MM.1S (cell line): ENCODE results near the gene GDF2.

Experiments used
- DNase-seq: peaks from one replicate; pipeline ENCODE4 v3.0.0-alpha.2; 2015
- H2AFZ ChIP-seq: fragments of 300-600 bp; sonication (generic); 2 replicates; pipeline ENCODE4 v1.6.0; 2016; ENCODE audit warnings: antibody characterized with exemption, low read length
- H3F3A ChIP-seq: fragments of 300-600 bp; sonication (generic); 2 replicates; pipeline ENCODE4 v1.6.1; 2016; ENCODE audit warnings: mild to moderate bottlenecking, antibody characterized with exemption, low read length, moderate library complexity, mixed read lengths; ENCODE audit not compliant: insufficient read depth
- H3K27ac ChIP-seq: fragments of 300-600 bp; sonication (generic); 2 replicates; pipeline ENCODE4 v1.5.1; 2016; ENCODE audit warnings: mild to moderate bottlenecking, low read length
- H3K27me3 ChIP-seq: fragments of 300-600 bp; sonication (generic); replicated peaks from 2 replicates; pipeline ENCODE4 v1.6.0; 2016; ENCODE audit warnings: low read length; ENCODE audit not compliant: insufficient read depth
- H3K36me3 ChIP-seq: fragments of 300-600 bp; sonication (generic); replicated peaks from 2 replicates; pipeline ENCODE4 v1.6.1; 2016; ENCODE audit warnings: mild to moderate bottlenecking, low read length, mixed read lengths; ENCODE audit not compliant: insufficient read depth
- H3K4me1 ChIP-seq: fragments of 300-600 bp; sonication (generic); 2 replicates; pipeline ENCODE4 v1.6.1; 2016; ENCODE audit warnings: low read length, mixed read lengths
- H3K4me2 ChIP-seq: fragments of 300-600 bp; sonication (generic); 2 replicates; pipeline ENCODE4 v1.6.0; 2016; ENCODE audit warnings: low read depth, low read length
- H3K4me3 ChIP-seq: fragments of 300-600 bp; sonication (generic); 2 replicates; pipeline ENCODE4 v1.5.1; 2016; ENCODE audit warnings: low read length, mixed read lengths
- H3K79me2 ChIP-seq: fragments of 300-600 bp; sonication (generic); 2 replicates; pipeline ENCODE4 v1.6.1; 2016; ENCODE audit warnings: mixed run types, low read length, mixed read lengths
- H3K9ac ChIP-seq: fragments of 300-600 bp; sonication (generic); 2 replicates; pipeline ENCODE4 v1.6.1; 2016; ENCODE audit warnings: low read length, mixed read lengths
- H3K9me2 ChIP-seq: fragments of 300-600 bp; sonication (generic); replicated peaks from 2 replicates; pipeline ENCODE4 v1.6.1; 2016; ENCODE audit warnings: mild to moderate bottlenecking, low read length, mixed read lengths; ENCODE audit not compliant: insufficient read depth
- H3K9me3 ChIP-seq: fragments of 300-600 bp; sonication (generic); replicated peaks from 2 replicates; pipeline ENCODE4 v1.6.1; 2016; ENCODE audit warnings: mild to moderate bottlenecking, low read length, mixed read lengths; ENCODE audit not compliant: insufficient read depth
- H4K20me1 ChIP-seq: fragments of 300-600 bp; sonication (generic); 2 replicates; pipeline ENCODE4 v1.6.1; 2016; ENCODE audit warnings: mild to moderate bottlenecking, low read length, moderate library complexity, mixed read lengths; ENCODE audit not compliant: insufficient read depth
- CTCF ChIP-seq: fragments of 300-600 bp; sonication (generic); IDR thresholded peaks from 2 replicates; pipeline ENCODE4 v1.5.1; 2016; ENCODE audit warnings: antibody characterized with exemption, low read length, mixed read lengths
- EZH2 ChIP-seq: fragments of 300-600 bp; sonication (generic); optimal IDR thresholded peaks from 2 replicates; pipeline ENCODE3; 2017; ENCODE audit warnings: low read depth, mild to moderate bottlenecking, antibody characterized with exemption, low read length, mixed read lengths
- EZH2phosphoT487 ChIP-seq: fragments of 300-600 bp; sonication (generic); IDR thresholded peaks from 2 replicates; pipeline ENCODE4 v1.6.1; 2018; ENCODE audit warnings: antibody characterized with exemption, low read length

The GDF2 gene

GRCh38 chr10:47288916-47289495 is 33.2 kb upstream of the GDF2 start:
- Histone ChIP-seq H3K36me3 (no peaks in the 10 kb centered on the region), H3K4me2 (no peak overlapping the region), H3K4me1 (no peaks in the 10 kb centered on the region), H3K9me3 (no peaks in the 10 kb centered on the region), H2AFZ (no peak overlapping the region), H3K4me3 (no peak overlapping the region), H4K20me1 (no peaks in the 10 kb centered on the region), H3K79me2 (no peaks in the 10 kb centered on the region), H3K9me2 (no peaks in the 10 kb centered on the region), H3F3A (no peaks in the 10 kb centered on the region), H3K27ac (no peak overlapping the region), H3K27me3 (no peaks in the 10 kb centered on the region), H3K9ac (no peak overlapping the region)
- no peak for TF ChIP-seq EZH2
- TF ChIP-seq CTCF, result no peak
- no peak for TF ChIP-seq EZH2phosphoT487
- DNase-seq, result no peak

GRCh38 chr10:47289921-47290320 is 32.3 kb upstream of the GDF2 start:
- Histone ChIP-seq H3K79me2 (no peaks in the 10 kb centered on the region), H3K9ac (no peak overlapping the region), H3K4me3 (no peak overlapping the region), H3K9me3 (no peaks in the 10 kb centered on the region), H3K4me1 (no peaks in the 10 kb centered on the region), H3K27me3 (no peaks in the 10 kb centered on the region), H3K36me3 (no peaks in the 10 kb centered on the region), H3K9me2 (no peaks in the 10 kb centered on the region), H2AFZ (no peak overlapping the region), H3K4me2 (no peak overlapping the region), H4K20me1 (no peaks in the 10 kb centered on the region), H3K27ac (no peak overlapping the region), H3F3A (no peaks in the 10 kb centered on the region)
- TF ChIP-seq CTCF (no peak), EZH2phosphoT487 (no peak), EZH2 (no peak)
- no peak for DNase-seq

- H3F3A ChIP-seq, result no peaks in the 10 kb centered on the region
Observed at GRCh38 chr10:47290338-47290737, 31.9 kb upstream of the GDF2 start.

More at GRCh38 chr10:47290338-47290737, 31.9 kb upstream of the GDF2 start:
- H3K27ac ChIP-seq, result no peak overlapping the region
- no peak for DNase-seq
- H3K4me2 ChIP-seq, result no peak overlapping the region
- H3K9ac ChIP-seq, result no peak overlapping the region
- TF ChIP-seq EZH2 (no peak), EZH2phosphoT487 (no peak), CTCF (no peak)
- no peaks in the 10 kb centered on the region for H4K20me1 ChIP-seq
- no peaks in the 10 kb centered on the region for H3K9me3 ChIP-seq
- H3K9me2 ChIP-seq, result no peaks in the 10 kb centered on the region
- no peaks in the 10 kb centered on the region for H3K36me3 ChIP-seq
- H3K4me3 ChIP-seq, result no peak overlapping the region
- no peaks in the 10 kb centered on the region for H3K27me3 ChIP-seq
- no peaks in the 10 kb centered on the region for H3K79me2 ChIP-seq
- no peak overlapping the region for H2AFZ ChIP-seq
- H3K4me1 ChIP-seq, result no peaks in the 10 kb centered on the region
